HS-5 (cell line): ENCODE results near the gene ONECUT3.
"Not testable (repeated sequence)": the region's sequence is repeated elsewhere in the genome, so short reads cannot be mapped to it uniquely, and the experiment has no call there.

Experiments used
- DNase-seq: peaks from one replicate; pipeline ENCODE4 v3.0.0-alpha.2; 2012; ENCODE audit warnings: low read depth

ONECUT3 gene

GRCh38 chr19:1752757-1753728 lies at the start of gene ONECUT3:
TSS of gene ONECUT3 (plus strand) at chr19:1753506. CDS start at chr19:1753663, 157 bp downstream.
- no peak for DNase-seq

DNA sequence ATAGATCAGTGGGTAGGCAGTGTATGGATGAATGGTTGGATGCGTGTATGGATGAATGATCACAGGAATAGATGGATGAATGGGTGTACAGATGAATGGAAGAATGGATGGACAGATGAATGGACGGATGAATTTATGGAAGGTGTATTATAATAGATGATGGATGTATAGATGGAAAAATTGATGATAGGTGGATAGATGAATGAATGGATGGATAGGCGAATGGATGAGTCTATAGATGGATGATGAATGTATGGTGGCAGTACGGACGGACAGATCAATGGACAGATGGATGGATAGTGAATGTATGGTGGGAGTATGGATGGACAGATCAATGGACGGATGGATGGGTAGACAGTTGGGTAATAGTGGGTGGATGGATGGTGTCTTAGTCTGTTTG lies 49.0 kb upstream of the ONECUT3 start:
- no peak for DNase-seq

DNA sequence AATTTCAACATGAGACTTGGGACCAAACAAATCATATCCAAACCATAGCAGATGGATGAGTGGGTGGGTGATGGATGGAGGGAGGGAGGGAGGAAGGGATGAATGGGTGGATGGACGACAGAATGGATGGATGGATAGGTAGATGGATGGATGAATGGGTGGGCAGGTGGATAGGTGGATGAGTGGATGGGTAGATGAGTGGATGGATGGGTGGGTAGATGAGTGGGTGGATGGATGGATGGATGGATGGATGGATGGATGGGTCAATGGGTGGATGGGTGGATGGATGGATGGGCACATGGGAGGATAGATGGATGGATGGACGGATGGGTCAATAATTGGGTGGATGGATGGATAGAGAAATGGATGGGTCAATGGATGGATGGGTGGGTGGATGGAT lies 47.9 kb upstream of the ONECUT3 start:
- DNase-seq: no peak

GRCh38 chr19:1706646-1707045 lies 46.7 kb upstream of the ONECUT3 start:
- DNase-seq: not testable (repeated sequence)

DNA sequence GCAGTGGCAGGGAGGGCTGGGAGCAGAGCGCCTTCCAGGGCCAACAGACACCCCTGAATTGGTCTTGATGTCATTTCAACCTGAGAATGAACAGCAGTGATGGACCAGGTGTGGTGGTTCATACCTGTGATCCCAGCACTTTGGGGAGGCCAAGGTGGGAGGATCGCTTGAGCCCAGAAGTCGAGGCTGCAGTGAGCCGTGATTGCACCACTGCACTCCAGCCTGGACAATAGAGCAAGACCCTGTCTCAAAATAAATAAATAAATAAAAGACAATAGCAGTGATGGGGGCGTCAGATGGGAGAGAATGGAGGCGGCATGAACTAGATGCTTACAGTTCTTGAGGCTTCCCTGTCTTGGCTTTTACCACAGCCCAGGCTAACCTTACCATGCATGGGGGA lies 46.1 kb upstream of the ONECUT3 start:
- DNase-seq: no peak

GRCh38 chr19:1713170-1713569 lies 40.1 kb upstream of the ONECUT3 start:
- DNase-seq: no peak

DNA sequence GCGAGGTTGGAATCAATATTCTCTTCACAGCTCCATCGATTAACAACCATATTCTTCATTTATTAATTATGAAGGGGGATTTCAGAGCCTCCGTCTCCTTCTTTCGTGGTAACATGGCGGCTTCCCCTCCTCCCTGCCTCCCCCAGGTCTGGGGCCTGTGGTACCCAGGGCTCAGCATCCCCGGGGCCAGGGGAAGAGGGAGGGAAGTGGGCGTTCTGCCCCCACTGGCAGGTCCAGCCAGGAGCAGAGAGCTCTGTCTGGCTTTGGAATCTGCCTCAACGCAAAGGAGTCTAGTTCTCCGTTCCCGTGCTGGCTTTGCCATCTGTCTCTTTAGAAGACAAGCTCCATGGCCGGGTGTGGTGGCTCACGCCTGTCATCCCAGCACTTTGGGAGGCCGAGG lies 37.8 kb upstream of the ONECUT3 start:
- no peak for DNase-seq

DNA sequence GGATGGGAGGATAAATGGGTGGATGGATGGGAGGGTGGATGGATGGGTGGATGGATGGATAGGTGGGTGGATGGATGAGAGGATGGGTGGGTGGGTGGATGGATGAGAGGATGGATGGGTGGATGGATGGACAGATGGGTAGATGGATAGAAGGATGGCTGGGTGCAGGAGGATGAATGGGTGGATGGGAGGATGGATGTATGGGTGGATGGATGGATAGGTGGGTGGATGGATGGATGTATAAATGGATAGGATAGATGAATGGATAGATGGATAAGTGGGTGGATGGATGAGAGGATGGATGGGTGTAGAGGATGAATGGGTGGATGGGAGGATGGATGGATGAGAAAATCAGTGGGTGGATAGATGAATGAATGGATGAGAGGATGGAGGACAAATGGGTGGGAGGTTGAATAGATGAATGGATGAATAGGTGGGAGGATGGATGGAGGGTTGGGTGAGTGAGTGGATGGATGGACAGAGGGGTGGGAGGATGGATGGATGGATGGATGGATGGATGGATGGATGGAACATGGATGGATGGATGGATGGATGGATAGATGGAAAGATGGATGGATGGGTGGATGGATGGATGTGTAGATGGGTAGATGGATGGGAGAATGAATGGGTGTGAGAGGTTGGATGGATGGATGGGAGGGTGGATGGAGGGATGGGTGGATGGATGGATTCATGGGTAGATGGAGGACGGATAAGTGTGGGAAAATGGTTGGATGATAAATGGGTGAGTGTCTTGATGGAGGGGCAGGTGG lies 35.9 kb upstream of the ONECUT3 start:
- DNase-seq: no peak

DNA sequence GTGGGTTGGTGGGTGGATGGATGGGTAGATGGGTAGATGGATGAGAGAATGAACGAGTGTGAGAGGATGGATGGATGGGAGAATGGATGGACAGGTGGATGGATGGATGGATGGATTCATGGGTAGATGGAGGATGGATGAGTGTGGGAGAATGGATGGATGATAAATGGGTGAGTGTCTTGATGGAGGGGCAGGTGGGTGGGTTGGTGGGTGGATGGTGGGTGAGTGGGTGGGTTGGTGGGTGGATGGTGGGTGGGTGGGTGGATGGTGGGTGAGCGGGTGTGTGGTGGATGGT lies 35.4 kb upstream of the ONECUT3 start:
- no peak for DNase-seq

DNA sequence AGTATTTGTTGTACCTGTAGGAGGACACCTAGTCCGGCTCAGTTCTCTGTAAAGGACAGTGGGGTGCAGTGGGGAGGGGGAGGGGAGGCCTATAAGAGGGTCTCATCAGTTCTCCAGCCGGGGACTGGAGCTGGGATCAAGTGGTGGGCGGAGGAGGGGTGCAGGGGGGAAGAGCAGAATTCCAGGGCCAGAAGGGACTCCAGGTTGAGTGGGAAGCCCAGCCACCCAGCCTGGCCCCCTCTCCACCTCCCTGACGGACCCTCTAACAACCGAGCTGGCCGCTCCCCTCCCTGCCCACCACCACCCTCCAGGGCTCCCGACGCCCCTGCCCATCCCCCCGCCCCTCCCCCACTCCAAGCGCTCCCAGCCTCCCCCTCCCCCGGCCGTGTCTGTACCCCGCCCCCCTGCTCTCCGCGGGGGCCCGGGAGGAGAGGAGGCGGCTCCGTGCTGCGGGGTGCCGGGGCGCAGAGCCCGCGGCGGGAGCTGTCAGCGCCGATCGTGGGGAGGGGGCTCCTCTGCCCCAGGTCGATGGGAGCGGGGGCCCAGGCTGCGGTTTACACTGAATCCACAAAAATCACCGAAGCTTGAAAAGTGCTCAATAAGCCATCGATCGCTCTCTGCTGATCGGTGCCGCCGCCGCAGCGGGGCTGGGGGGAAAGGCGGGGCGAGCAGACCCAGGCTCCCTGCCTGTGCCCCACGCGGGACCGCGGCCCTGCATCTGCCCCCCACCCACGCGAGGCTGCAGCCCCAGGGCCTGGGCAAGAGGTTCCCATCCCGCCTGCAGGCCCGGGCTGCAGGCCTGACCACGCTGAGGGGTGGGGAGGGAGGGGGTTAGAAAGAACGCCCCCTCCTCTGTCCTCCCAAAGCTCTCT lies 34.6 kb upstream of the ONECUT3 start:
- DNase-seq: no peak

DNA sequence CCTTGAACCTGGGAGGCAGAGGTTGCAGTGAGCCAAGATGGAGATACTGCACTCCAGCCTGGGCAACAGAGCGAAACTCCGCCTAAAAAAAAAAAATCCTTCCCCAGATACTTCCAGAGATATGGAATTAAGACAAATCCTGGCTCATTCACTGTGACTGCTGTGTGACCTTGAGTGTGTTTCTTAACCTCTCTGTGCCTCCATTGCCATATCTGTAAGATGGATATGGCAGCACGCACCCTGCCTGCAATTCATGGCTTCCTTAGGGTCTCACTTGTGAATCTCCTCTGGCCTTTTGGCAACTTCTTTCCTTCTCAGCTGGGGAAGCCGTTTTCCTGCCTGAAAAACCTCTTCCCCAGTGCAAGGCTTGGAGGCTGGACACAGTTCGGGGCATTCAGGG lies 33.8 kb upstream of the ONECUT3 start:
- DNase-seq: no peak

GRCh38 chr19:1720237-1720636 lies 33.1 kb upstream of the ONECUT3 start:
- DNase-seq: no peak

DNA sequence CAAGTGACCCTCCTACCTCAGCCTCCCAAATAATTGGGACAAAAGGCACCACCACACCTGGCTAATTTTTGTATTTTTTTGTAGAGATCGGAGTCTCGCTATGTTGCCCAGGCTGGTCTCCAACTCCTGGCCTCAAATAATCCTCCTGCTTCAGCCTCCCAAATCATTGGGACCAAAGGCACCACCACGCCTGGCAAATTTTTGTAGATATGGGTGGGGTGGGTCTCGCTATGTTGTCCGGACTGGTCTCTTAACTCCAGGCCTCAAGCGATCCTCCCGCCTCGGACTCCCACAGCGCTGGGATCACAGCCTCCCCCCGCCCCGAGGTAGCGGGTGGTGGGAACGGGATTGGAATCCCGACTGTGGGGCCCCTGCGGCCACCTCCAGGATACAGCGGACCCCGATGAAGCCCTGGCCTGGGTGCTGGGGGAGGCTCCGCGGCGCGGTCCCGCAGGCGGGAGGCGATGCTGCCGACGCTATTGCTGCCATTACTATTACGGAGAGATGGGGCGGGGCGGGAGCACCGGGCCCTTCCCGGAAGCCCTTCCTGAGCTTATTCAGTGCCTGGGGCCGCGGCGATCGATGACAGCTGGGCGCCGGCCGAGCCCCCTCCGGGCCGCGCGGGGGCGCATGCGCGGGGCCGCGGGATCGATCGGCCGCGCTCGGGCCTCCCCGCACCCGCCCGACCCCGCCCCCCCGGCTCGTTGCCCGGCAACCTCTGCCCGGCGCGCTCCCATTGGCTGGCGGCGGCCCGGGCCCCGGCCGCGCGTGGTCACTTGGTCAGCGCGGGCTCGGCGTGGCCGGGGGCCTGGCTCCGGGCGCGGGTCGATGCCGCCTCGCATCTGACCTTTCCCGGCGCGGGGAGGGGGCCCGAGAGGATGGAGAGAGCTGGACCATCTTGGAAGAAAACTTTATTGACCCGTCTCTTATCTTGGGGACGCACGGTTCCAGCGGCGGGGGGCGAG lies 27.9 kb upstream of the ONECUT3 start:
- DNase-seq: no peak

DNA sequence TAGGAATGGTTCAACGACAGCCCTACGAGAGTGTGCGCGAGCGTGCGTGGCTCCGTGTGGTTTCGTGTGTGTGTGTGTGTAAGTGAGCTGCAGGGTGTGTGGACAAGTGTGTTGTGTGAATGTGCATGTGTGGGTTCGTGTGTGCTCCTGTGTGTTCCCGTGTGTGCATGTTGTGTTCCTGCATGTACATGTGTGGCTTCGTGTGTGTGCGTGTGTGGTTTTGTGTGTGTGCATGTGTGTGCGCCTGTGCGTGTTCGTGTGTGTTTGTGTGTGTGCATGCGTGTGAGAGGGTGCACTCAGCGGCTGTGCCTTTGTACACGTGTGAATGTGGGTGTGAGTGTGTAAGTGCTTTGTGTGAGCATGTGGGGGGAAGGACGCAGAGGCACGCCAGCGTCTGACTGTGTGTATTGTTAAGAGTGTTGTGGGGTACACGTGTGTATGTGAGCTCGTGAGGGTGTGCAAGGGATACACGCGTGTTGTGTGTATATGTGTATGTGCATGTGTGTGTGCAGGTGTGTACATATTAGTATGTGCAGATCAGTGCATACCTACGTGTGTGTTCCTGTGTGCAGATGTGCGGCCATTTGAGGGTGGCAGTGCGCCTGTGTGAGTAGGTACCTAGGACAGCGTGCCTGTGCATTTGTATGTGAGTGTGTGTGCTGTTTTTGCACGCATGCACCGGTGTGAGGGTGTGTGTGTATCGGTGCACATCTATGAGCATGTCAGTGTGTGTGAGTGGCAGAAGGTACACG lies 24.3 kb upstream of the ONECUT3 start:
- DNase-seq: no peak

DNA sequence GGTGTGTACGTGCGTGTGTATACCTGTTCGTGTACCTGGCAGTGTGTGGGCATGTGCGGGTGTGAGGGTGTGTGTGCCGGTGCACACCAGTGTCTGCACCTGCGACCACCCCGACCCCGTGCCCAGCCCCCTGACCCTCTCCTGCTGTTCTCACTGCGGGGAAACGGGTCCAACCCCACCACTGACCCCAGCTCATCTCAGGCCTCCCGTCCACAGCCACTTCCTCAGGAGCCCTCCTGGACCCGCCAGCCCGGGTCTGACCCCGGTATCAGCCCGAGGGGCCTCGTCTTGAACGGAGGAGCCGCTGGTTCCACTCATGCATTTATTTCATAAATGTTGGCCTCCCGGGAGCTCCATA lies 23.8 kb upstream of the ONECUT3 start:
- DNase-seq: no peak

- no peak for DNase-seq
These were observed 23.1 kb upstream of the ONECUT3 start for GRCh38 chr19:1730157-1730556.

GRCh38 chr19:1734321-1734966 lies 18.9 kb upstream of the ONECUT3 start:
- DNase-seq: no peak

GRCh38 chr19:1736280-1736679 lies 17.0 kb upstream of the ONECUT3 start:
- no peak for DNase-seq

DNA sequence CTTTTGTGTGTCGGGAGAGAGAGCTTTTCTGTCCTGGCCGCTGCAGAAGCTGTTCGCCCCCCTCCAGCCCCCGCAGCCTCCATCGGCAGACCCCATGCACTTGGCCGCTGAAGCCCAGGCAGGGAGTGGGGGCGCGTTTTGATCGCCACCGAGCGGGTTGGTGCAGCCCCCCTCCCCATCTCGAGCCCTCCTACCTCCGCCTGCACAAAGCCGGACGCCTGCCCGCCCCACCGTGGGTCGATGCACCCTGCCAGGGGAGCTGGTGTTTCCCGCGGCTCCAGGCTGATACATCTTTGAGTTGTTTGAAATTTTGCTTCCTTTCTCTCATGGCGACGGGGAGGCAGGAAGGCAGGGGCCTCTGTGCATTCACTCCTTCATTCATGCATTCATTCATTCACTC lies 16.4 kb upstream of the ONECUT3 start:
- no peak for DNase-seq
